Suprapubic skin (tissue), 3 donors: ENCODE results near the gene YARS1.

Experiments
- CTCF ChIP-seq, 2 donors: fragments of 200-600 bp in 1 of 2; fragments of 450-650 bp in 1 of 2; sonication (generic) in 1 of 2; IDR thresholded peaks; one replicate each; pipeline ENCODE4 v1.5.1; 2016 to 2019; ENCODE audit warnings: antibody characterized with exemption in 2 of 2, mild to moderate bottlenecking in 1 of 2, moderate library complexity in 1 of 2
- EP300 ChIP-seq: sonication (generic); formaldehyde crosslinking; IDR thresholded peaks from one replicate; pipeline ENCODE4 v1.6.1; 2017; ENCODE audit warnings: antibody characterized with exemption
- POLR2A ChIP-seq, 2 donors: fragments of 450-650 bp; IDR thresholded peaks; one replicate each; pipeline ENCODE4 v1.6.1; 2017; ENCODE audit warnings: antibody characterized with exemption in 2 of 2, mild to moderate bottlenecking in 2 of 2, moderate library complexity in 2 of 2

- no peak for TF ChIP-seq POLR2A (IDR thresholded peaks at IDR 0.05)
- TF ChIP-seq CTCF (IDR thresholded peaks at IDR 0.05), result no peak
- TF ChIP-seq EP300, result no peak
Measured at GRCh38 chr1:32727876-32728275, 89.3 kb downstream of the YARS1 start.
